Endothelial cell of umbilical vein (primary cell): Measurements from ENCODE around the gene DLGAP5. TPM values are rescaled to one million over a fixed set of nuclear protein-coding genes. Genes with fewer than 3 reads are reported as not detected.
A peak's percentile ranks its signal among the peaks of the same experiment; 100 is the strongest.

Experiments used
- BruUV-seq: library from RNA; stranded (reverse); fragments of 400-500 nt; replicated peaks from 2 replicates; lab custom pipeline; 2021; lab: Mats Ljungman, UMichigan
- CTCF ChIA-PET: fragments of 300-600, 350-600 bp; sonication (Branson Sonifier 250); formaldehyde crosslinking; loops from one replicate; lab custom pipeline; 2021; ENCODE audit warnings: antibody characterized with exemption, inconsistent platforms; lab: Charles Lee
- POLR2A ChIA-PET: fragments of 300-600, 350-600 bp; sonication (Branson Sonifier 250); formaldehyde crosslinking; loops from one replicate; lab custom pipeline; 2021; ENCODE audit warnings: antibody characterized with exemption, inconsistent platforms; lab: Charles Lee
- DNase-seq: peaks from one replicate; pipeline ENCODE4 v3.0.0-alpha.2; 2011; ENCODE audit warnings: low read depth, low spot score
- FAIRE-seq: peaks from 2 replicates; lab custom pipeline; 2011; peaks lifted over from hg19 to GRCh38; lab: Jason Lieb, UNC
- H2AFZ ChIP-seq: 2 replicates; pipeline ENCODE4 v1.6.0; 2012; ENCODE audit warnings: low read depth, low read length, control low read depth, inconsistent platforms
- H3K27ac ChIP-seq: 2 replicates; pipeline ENCODE4 v1.5.1; 2011; ENCODE audit warnings: low read depth, mild to moderate bottlenecking, control low read depth, low read length, moderate library complexity; ENCODE audit not compliant: insufficient read depth
- H3K27me3 ChIP-seq, 2 experiments: 2 replicates each; pipeline versions ENCODE4 v1.6.0 to v1.6.1; 2011; ENCODE audit warnings: low read length in 2 of 2, mixed read lengths in 1 of 2; ENCODE audit not compliant: control insufficient read depth in 2 of 2, insufficient read depth in 2 of 2
- H3K36me3 ChIP-seq, 2 experiments: 2 replicates in 1 of 2; 3 replicates in 1 of 2; pipeline ENCODE4 v1.5.1; 2011; ENCODE audit warnings: low read length in 2 of 2, mild to moderate bottlenecking in 1 of 2, moderate library complexity in 1 of 2; ENCODE audit not compliant: control insufficient read depth in 2 of 2, insufficient read depth in 2 of 2; ENCODE audit errors: extremely low read depth in 1 of 2
- H3K4me1 ChIP-seq: 3 replicates; pipeline ENCODE4 v1.5.1; 2011; ENCODE audit warnings: mild to moderate bottlenecking, low read length; ENCODE audit not compliant: control insufficient read depth, insufficient read depth; ENCODE audit errors: extremely low read depth
- H3K4me2 ChIP-seq: 2 replicates; pipeline ENCODE4 v1.6.1; 2011; ENCODE audit warnings: low read length, control low read depth, mixed read lengths; ENCODE audit not compliant: insufficient read depth
- H3K4me3 ChIP-seq, 3 experiments: fragments of 200-600 bp in 1 of 3; sonication (generic), shearing (Covaris generic) in 1 of 3; replicated peaks in 1 of 3; 2 replicates each; pipeline ENCODE4 v1.5.1; 2011 to 2016; ENCODE audit warnings: control low read depth in 3 of 3, low read length in 3 of 3, mild to moderate bottlenecking in 2 of 3, inconsistent platforms in 1 of 3, low read depth in 1 of 3, moderate library complexity in 1 of 3; ENCODE audit not compliant: insufficient read depth in 1 of 3
- H3K79me2 ChIP-seq: 2 replicates; pipeline ENCODE4 v1.6.0; 2012; ENCODE audit warnings: low read length, inconsistent platforms; ENCODE audit not compliant: control insufficient read depth, insufficient read depth
- H3K9ac ChIP-seq: replicated peaks from 2 replicates; pipeline ENCODE3; 2011; ENCODE audit warnings: low read length, control low read depth; ENCODE audit not compliant: insufficient read depth; ENCODE audit errors: extremely low read depth
- H3K9me1 ChIP-seq: replicated peaks from 3 replicates; pipeline ENCODE4 v1.6.0; 2011; ENCODE audit warnings: mild to moderate bottlenecking, low read length; ENCODE audit not compliant: control insufficient read depth, insufficient read depth; ENCODE audit errors: extremely low read depth
- H3K9me3 ChIP-seq: replicated peaks from 2 replicates; pipeline ENCODE4 v1.5.1; 2012; ENCODE audit warnings: low read length, inconsistent platforms; ENCODE audit not compliant: control insufficient read depth, insufficient read depth
- H4K20me1 ChIP-seq: replicated peaks from 2 replicates; pipeline ENCODE3; 2011; ENCODE audit warnings: mild to moderate bottlenecking, low read length; ENCODE audit not compliant: control insufficient read depth, insufficient read depth; ENCODE audit errors: extremely low read depth
- EZH2 ChIP-seq: IDR thresholded peaks from 2 replicates; pipeline ENCODE4 v1.6.1; 2012; ENCODE audit warnings: borderline replicate concordance, low read depth, mild to moderate bottlenecking, moderate library complexity, low read length, inconsistent platforms; ENCODE audit not compliant: severe bottlenecking
- GATA2 ChIP-seq: IDR thresholded peaks from 2 replicates; pipeline ENCODE4 v1.7.0; 2011; ENCODE audit warnings: low read depth, mild to moderate bottlenecking, moderate library complexity, mixed read lengths, low read length; ENCODE audit not compliant: insufficient read length, insufficient read depth
- MYC ChIP-seq: IDR thresholded peaks from one replicate; pipeline ENCODE4 v1.6.1; 2011; ENCODE audit warnings: mild to moderate bottlenecking, low read depth, low read length
- POLR2A ChIP-seq: IDR thresholded peaks from 2 replicates; pipeline ENCODE4 v1.6.1; 2012; ENCODE audit warnings: low read depth, mild to moderate bottlenecking, control low read depth, low read length
- POLR2AphosphoS5 ChIP-seq: IDR thresholded peaks from 2 replicates; pipeline ENCODE4 v1.6.1; 2012; ENCODE audit warnings: low read depth, mild to moderate bottlenecking, control low read depth, low read length, moderate library complexity; ENCODE audit not compliant: insufficient read depth
- dilution Hi-C: fragments of 300-500 bp; cut with MboI; formaldehyde crosslinking; loops from one replicate; pipeline ENCODE4 v1.15.0; 2019; ENCODE audit warnings: low sequenced_read_pairs; ENCODE audit not compliant: extremely low pct_ligation_motif_present
- intact Hi-C: fragments of 100-400 bp; cut with micrococcal nuclease; formaldehyde crosslinking; loops from one replicate; pipeline ENCODE4 v1.10.0; 2022
- polyA plus RNA-seq, 4 experiments: library from polyadenylated mRNA; depleted of rRNA in 3 of 4; stranded (reverse) in 3 of 4; unstranded in 1 of 4; fragments of >200 nt; gene quantifications; 2 replicates each; pipeline versions ENCODE4 v1.2.1 to v1.2.3, GENCODE V29; 2011 to 2012; ENCODE audit warnings: missing spikeins in 1 of 4
- total RNA-seq: library from RNA; stranded (reverse); gene quantifications from 2 replicates; pipeline ENCODE4 v1.2.3, GENCODE V29; 2021
- TF ChIP-seq, protein P1 (sequence below), 2 donors: IDR thresholded peaks; 1 replicate in 1 of 2; 2 replicates in 1 of 2; pipeline ENCODE4 v1.5.1; 2011; ENCODE audit warnings: low read length in 2 of 2, mild to moderate bottlenecking in 2 of 2, moderate library complexity in 2 of 2, control low read depth in 1 of 2, inconsistent platforms in 1 of 2, low read depth in 1 of 2; ENCODE audit not compliant: insufficient read depth in 1 of 2; ENCODE audit errors: extremely low read depth in 1 of 2
- TF ChIP-seq, protein P2 (sequence below): IDR thresholded peaks from 2 replicates; pipeline ENCODE4 v1.6.1; 2011; ENCODE audit not compliant: insufficient read depth, insufficient read length

DLGAP5 gene
- total and polyA plus RNA-seq, 2 donors (not counting 3 experiments of a cell fraction or from before 2014, with no cell fraction given): 8.3 to 83.2 TPM

DNA sequence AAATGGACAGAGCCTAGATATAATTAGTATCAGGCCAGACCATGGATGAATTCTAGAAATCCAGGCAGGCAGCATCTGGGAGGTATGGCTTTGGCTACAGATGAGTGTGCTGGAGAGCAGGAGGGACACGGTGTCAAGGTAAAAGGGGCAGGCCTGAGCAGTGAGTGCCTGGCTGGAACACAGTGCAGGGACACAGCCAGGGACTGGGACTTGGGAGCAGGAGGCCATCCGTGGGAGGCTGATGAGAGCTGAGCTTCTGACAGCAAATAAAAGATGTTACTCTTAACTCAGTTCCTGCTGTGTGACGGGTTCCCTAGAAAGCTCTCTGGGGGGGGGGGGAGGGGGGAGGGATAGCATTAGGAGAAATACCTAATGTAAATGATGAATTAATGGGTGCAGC is 75.9 kb downstream of the DLGAP5 start:
- Histone ChIP-seq H3K27me3 (no peaks in the 10 kb centered on the region), H3K4me1 (no peaks in the 10 kb centered on the region), H3K9me1 (no peaks in the 10 kb centered on the region), H3K4me2 (no peak overlapping the region), H3K9me3 (no peaks in the 10 kb centered on the region), H2AFZ (no peak overlapping the region), H4K20me1 (no peaks in the 10 kb centered on the region), H3K79me2 (no peaks in the 10 kb centered on the region), H3K4me3 (no peak overlapping the region), H3K9ac (no peak overlapping the region), H3K36me3 (no peaks in the 10 kb centered on the region), H3K27ac (no peak overlapping the region)
- intact Hi-C loops (no loop called here), dilution Hi-C loops (no loop called here)
- ChIA-PET CTCF (interaction anchor here (0.6 to 1.4 kb wide), 3 partner anchors 14 to 259 kb away, joined by 3 to 5 read pairs (median 4); partner anchors contain the start of gene LGALS3), POLR2A (no interaction called here)
- TF ChIP-seq, protein P1, sequence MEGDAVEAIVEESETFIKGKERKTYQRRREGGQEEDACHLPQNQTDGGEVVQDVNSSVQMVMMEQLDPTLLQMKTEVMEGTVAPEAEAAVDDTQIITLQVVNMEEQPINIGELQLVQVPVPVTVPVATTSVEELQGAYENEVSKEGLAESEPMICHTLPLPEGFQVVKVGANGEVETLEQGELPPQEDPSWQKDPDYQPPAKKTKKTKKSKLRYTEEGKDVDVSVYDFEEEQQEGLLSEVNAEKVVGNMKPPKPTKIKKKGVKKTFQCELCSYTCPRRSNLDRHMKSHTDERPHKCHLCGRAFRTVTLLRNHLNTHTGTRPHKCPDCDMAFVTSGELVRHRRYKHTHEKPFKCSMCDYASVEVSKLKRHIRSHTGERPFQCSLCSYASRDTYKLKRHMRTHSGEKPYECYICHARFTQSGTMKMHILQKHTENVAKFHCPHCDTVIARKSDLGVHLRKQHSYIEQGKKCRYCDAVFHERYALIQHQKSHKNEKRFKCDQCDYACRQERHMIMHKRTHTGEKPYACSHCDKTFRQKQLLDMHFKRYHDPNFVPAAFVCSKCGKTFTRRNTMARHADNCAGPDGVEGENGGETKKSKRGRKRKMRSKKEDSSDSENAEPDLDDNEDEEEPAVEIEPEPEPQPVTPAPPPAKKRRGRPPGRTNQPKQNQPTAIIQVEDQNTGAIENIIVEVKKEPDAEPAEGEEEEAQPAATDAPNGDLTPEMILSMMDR (IDR thresholded peaks at IDR 0.05; ENCODE audit: extremely low read depth in 1 of 2, insufficient read depth in 1 of 2, low read depth in 1 of 2, low read length in 2 of 2): no peak
- TF ChIP-seq, protein P2, sequence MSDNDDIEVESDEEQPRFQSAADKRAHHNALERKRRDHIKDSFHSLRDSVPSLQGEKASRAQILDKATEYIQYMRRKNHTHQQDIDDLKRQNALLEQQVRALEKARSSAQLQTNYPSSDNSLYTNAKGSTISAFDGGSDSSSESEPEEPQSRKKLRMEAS: no peak
- no peak for TF ChIP-seq EZH2
- TF ChIP-seq MYC: no peak
- no peak for TF ChIP-seq POLR2AphosphoS5
- TF ChIP-seq GATA2: no peak
- TF ChIP-seq POLR2A: no peak
- FAIRE-seq (peak; percentile 52), DNase-seq (no peak)
- BruUV-seq: no TSS peak
